Esophagus squamous epithelium (tissue), 5 donors: Measurements from ENCODE around the gene SS18. TPM values are rescaled to one million over a fixed set of nuclear protein-coding genes. Genes with fewer than 3 reads are reported as not detected.

ENCODE experiments used
- DNase-seq: peaks from one replicate; lab custom pipeline; 2025; lab: John Stamatoyannopoulos, UW
- H3K27ac ChIP-seq, 4 donors: fragments of 200-600 bp; sonication (generic); one replicate each; pipeline ENCODE4 v1.5.1; 2016 to 2019; ENCODE audit warnings: mild to moderate bottlenecking in 1 of 4
- H3K27me3 ChIP-seq, 4 donors: fragments of 200-600 bp; sonication (generic); 1 replicate in 3 of 4; 2 replicates in 1 of 4; pipeline versions ENCODE4 v1.5.1 to v1.6.0; 2017 to 2021; ENCODE audit warnings: antibody characterized with exemption in 1 of 4
- H3K36me3 ChIP-seq, 3 donors: fragments of 200-600 bp; sonication (generic); one replicate each; pipeline ENCODE4 v1.5.1; 2016 to 2019
- H3K4me1 ChIP-seq, 3 donors: fragments of 200-600 bp; sonication (generic); one replicate each; pipeline ENCODE4 v1.5.1; 2017 to 2019
- H3K4me3 ChIP-seq, 4 donors: fragments of 200-600 bp; sonication (generic); 1 replicate in 3 of 4; 2 replicates in 1 of 4; pipeline ENCODE4 v1.5.1; 2016 to 2019; ENCODE audit warnings: mild to moderate bottlenecking in 2 of 4, moderate library complexity in 1 of 4
- H3K9me3 ChIP-seq, 3 donors: fragments of 200-600 bp; sonication (generic); one replicate each; pipeline ENCODE4 v1.5.1; 2016 to 2019
- POLR2A ChIP-seq, 4 donors: fragments of 450-650 bp; IDR thresholded peaks; one replicate each; pipeline ENCODE4 v1.6.1; 2017; ENCODE audit warnings: antibody characterized with exemption in 4 of 4, mild to moderate bottlenecking in 4 of 4, moderate library complexity in 3 of 4
- WGBS, 2 donors: methylation state at CpG; one replicate each; pipeline ENCODE4 v1.1.5; 2018; 5-methylcytosine and 5-hydroxymethylcytosine counted together
- intact Hi-C: fragments of 100-400 bp; cut with DNase I; formaldehyde crosslinking; loops from one replicate; pipeline ENCODE4 v1.15.0; 2022
- total RNA-seq, 4 donors: library from RNA; depleted of rRNA; stranded (reverse); fragments of >200 nt; gene quantifications; one replicate each; pipeline ENCODE4 v1.1.0, GENCODE V29; 2016
- TF ChIP-seq, protein P1 (sequence below), 6 experiments: fragments of 450-650 bp in 4 of 6; fragments of 200-600 bp in 2 of 6; sonication (generic) in 2 of 6; IDR thresholded peaks; one replicate each; pipeline ENCODE4 v1.5.1; 2016 to 2019; ENCODE audit warnings: antibody characterized with exemption in 6 of 6, mild to moderate bottlenecking in 4 of 6, moderate library complexity in 4 of 6
- donor health status: DM: yes; HTN: yes; CAD: no.

SS18 gene
- total RNA-seq, 4 donors from 2014 or later = 72.7 to 107 (median 82.4) TPM

GRCh38 chr18:26004832-26005231 lies 85.6 kb downstream of the SS18 start:
- Histone ChIP-seq H3K4me3 (no peak overlapping the region), H3K27me3 (no peaks in the 10 kb centered on the region), H3K36me3 (peaks cover 0 to 4% (median 0%) of the 10 kb centered on the region in 3 donors), H3K4me1 (no peaks in the 10 kb centered on the region), H3K9me3 (no peaks in the 10 kb centered on the region), H3K27ac (no peak overlapping the region)
- TF ChIP-seq POLR2A (IDR thresholded peaks at IDR 0.05) = no peak
- TF ChIP-seq, protein P1, sequence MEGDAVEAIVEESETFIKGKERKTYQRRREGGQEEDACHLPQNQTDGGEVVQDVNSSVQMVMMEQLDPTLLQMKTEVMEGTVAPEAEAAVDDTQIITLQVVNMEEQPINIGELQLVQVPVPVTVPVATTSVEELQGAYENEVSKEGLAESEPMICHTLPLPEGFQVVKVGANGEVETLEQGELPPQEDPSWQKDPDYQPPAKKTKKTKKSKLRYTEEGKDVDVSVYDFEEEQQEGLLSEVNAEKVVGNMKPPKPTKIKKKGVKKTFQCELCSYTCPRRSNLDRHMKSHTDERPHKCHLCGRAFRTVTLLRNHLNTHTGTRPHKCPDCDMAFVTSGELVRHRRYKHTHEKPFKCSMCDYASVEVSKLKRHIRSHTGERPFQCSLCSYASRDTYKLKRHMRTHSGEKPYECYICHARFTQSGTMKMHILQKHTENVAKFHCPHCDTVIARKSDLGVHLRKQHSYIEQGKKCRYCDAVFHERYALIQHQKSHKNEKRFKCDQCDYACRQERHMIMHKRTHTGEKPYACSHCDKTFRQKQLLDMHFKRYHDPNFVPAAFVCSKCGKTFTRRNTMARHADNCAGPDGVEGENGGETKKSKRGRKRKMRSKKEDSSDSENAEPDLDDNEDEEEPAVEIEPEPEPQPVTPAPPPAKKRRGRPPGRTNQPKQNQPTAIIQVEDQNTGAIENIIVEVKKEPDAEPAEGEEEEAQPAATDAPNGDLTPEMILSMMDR (IDR thresholded peaks at IDR 0.05) = no peak
- WGBS, 2 donors = 86 to 91% methylated on average over 12 of the region's 13 CpGs
- DNase-seq = no peak
- intact Hi-C loops = no loop called here

DNA sequence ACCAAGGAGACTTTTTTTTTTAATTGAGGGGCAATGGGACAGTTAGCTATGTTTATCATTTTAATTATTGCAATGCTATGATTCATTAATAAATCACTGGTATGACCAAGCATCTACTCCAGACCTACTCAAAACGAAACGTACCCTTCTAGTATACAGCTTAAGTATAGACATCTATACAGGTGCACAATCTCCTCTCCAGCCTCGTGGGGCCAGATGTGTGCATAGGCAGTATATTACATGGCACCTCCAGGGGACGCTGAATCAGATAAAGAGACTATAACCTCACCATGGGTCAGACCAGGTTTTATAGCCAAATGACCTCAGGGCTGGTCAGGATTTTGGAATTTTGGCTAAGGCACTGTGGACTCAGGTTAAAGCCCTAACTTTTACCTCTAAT lies 86.6 kb downstream of the SS18 start:
- Histone ChIP-seq H3K4me3 (no peak overlapping the region), H3K27ac (no peak overlapping the region), H3K4me1 (no peaks in the 10 kb centered on the region), H3K36me3 (no peaks in the 10 kb centered on the region), H3K9me3 (no peaks in the 10 kb centered on the region), H3K27me3 (no peaks in the 10 kb centered on the region)
- 74 to 77% methylated on average over 4 of the region's 4 CpGs for WGBS, 2 donors
- intact Hi-C loops = no loop called here
- DNase-seq = no peak
- no peak for TF ChIP-seq POLR2A (IDR thresholded peaks at IDR 0.05)
- TF ChIP-seq, protein P1 (IDR thresholded peaks at IDR 0.05) = no peak

GRCh38 chr18:26003356-26003755 lies 87.1 kb downstream of the SS18 start:
- Histone ChIP-seq H3K27ac (no peak overlapping the region), H3K4me3 (no peak overlapping the region), H3K27me3 (no peaks in the 10 kb centered on the region), H3K4me1 (no peaks in the 10 kb centered on the region), H3K36me3 (no peaks in the 10 kb centered on the region), H3K9me3 (no peaks in the 10 kb centered on the region)
- intact Hi-C loops = no loop called here
- WGBS, 2 donors = 58 to 69% methylated on average over 2 of the region's 2 CpGs
- TF ChIP-seq, protein P1 (IDR thresholded peaks at IDR 0.05) = no peak
- TF ChIP-seq POLR2A (IDR thresholded peaks at IDR 0.05) = no peak
- DNase-seq = no peak

DNA sequence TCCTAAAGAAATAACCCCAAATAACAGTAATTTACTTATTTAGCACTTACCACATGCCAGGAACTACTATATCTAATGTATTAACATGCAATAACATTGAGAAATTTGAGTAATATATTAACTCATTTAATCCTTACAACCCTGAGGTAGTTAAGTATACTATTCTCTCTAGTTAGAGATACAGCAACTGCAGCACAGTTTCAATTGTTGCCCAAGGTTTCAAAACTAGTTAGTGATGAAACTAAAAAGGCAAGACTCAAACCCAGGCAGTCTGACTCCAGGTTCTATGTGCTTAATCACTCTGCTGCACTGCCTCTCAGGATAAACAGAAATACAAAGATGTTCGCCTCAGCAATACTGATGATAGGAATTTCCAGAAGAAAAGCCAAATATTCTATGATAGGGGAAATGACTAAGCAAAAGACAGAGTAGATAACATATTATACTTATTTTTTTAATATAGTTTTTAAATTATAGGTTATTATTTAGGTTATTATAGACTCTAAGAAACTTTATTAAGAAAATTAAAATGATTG lies 88.0 kb downstream of the SS18 start:
- no peaks in the 10 kb centered on the region for H3K9me3 ChIP-seq
- DNase-seq = no peak
- H3K4me3 ChIP-seq = no peak overlapping the region
- intact Hi-C loops = no loop called here
- 76 to 79% methylated on average over 1 of the region's 1 CpG for WGBS, 2 donors
- no peaks in the 10 kb centered on the region for H3K36me3 ChIP-seq
- H3K27me3 ChIP-seq = no peaks in the 10 kb centered on the region
- TF ChIP-seq, protein P1 (IDR thresholded peaks at IDR 0.05) = no peak
- no peak for TF ChIP-seq POLR2A (IDR thresholded peaks at IDR 0.05)
- no peak overlapping the region for H3K27ac ChIP-seq
- H3K4me1 ChIP-seq = no peaks in the 10 kb centered on the region

GRCh38 chr18:25998461-25998860 lies 92.0 kb downstream of the SS18 start:
- Histone ChIP-seq H3K4me1 (no peaks in the 10 kb centered on the region), H3K9me3 (no peaks in the 10 kb centered on the region), H3K36me3 (no peaks in the 10 kb centered on the region), H3K4me3 (no peak overlapping the region), H3K27me3 (no peaks in the 10 kb centered on the region), H3K27ac (no peak overlapping the region)
- intact Hi-C loops = no loop called here
- no peak for DNase-seq
- TF ChIP-seq, protein P1 (IDR thresholded peaks at IDR 0.05) = no peak
- no peak for TF ChIP-seq POLR2A (IDR thresholded peaks at IDR 0.05)
